Sigmoid colon (tissue), 7 donors: ENCODE data around the gene TPM4. TPM values are rescaled to one million over a fixed set of nuclear protein-coding genes. Genes with fewer than 3 reads are reported as not detected.

Experiments
- DNase-seq: peaks from one replicate; pipeline ENCODE4 v3.0.0-alpha.2; 2019
- H3K27ac ChIP-seq, 4 donors: fragments of 200-600 bp; sonication (generic); one replicate each; pipeline ENCODE4 v1.5.1; 2016 to 2019; ENCODE audit warnings: mild to moderate bottlenecking in 1 of 4
- H3K27me3 ChIP-seq, 3 donors: fragments of 200-600 bp; sonication (generic); one replicate each; pipeline ENCODE4 v1.5.1; 2019; ENCODE audit warnings: mild to moderate bottlenecking in 1 of 3
- H3K36me3 ChIP-seq, 4 donors: fragments of 200-600 bp; sonication (generic); one replicate each; pipeline ENCODE4 v1.5.1; 2016 to 2019
- H3K4me1 ChIP-seq, 4 donors: fragments of 200-600 bp; sonication (generic); one replicate each; pipeline ENCODE4 v1.5.1; 2017 to 2019
- H3K4me3 ChIP-seq, 4 donors: fragments of 200-600 bp; sonication (generic); one replicate each; pipeline ENCODE4 v1.5.1; 2017 to 2019; ENCODE audit warnings: mild to moderate bottlenecking in 2 of 4, moderate library complexity in 1 of 4
- H3K9me3 ChIP-seq, 4 donors: fragments of 200-600 bp in 3 of 4; sonication (generic) in 3 of 4; one replicate each; pipeline versions ENCODE4 v1.5.1 to v1.6.1; 2013 to 2019
- EP300 ChIP-seq, 4 donors: sonication (generic); formaldehyde crosslinking; IDR thresholded peaks; one replicate each; pipeline ENCODE4 v1.6.1; 2017; ENCODE audit warnings: antibody characterized with exemption in 4 of 4
- POLR2A ChIP-seq, 2 donors: fragments of 450-650 bp; IDR thresholded peaks; one replicate each; pipeline ENCODE4 v1.6.1; 2016; ENCODE audit warnings: antibody characterized with exemption in 2 of 2, mild to moderate bottlenecking in 2 of 2, moderate library complexity in 2 of 2
- POLR2AphosphoS5 ChIP-seq, 4 donors: sonication (generic); formaldehyde crosslinking; IDR thresholded peaks; one replicate each; pipeline ENCODE4 v1.6.1; 2017; ENCODE audit warnings: antibody characterized with exemption in 4 of 4
- WGBS, 2 donors: extraction: QIAGEN DNeasy Blood & Tissue Kit; methylation state at CpG; one replicate each; pipeline ENCODE4 v1.1.7; 2013; 5-methylcytosine and 5-hydroxymethylcytosine counted together
- intact Hi-C: fragments of 100-400 bp; cut with DNase I; formaldehyde crosslinking; loops from one replicate; pipeline ENCODE4 v1.15.1; 2023
- polyA plus RNA-seq, 3 donors: library from polyadenylated mRNA; stranded (reverse); fragments of 200-250 nt; gene quantifications; one replicate each; pipeline ENCODE4 v1.2.3, GENCODE V29; 2013
- total RNA-seq, 4 donors: library from RNA; depleted of rRNA; stranded (reverse); fragments of >200 nt; gene quantifications; one replicate each; pipeline ENCODE4 v1.1.0, GENCODE V29; 2016
- TF ChIP-seq, protein P1 (sequence below), 4 experiments: fragments of 450-650 bp in 3 of 4; fragments of 200-600 bp in 1 of 4; IDR thresholded peaks; one replicate each; pipeline ENCODE4 v1.5.1; 2016 to 2019; ENCODE audit warnings: antibody characterized with exemption in 4 of 4, mild to moderate bottlenecking in 3 of 4, moderate library complexity in 2 of 4
- donor health status: healthy with polysubstance abuse.
- donor health status: Bipolar disorder and iron deficiency.
- donor health status: healthy.

TPM4 gene
- total and polyA plus RNA-seq, 7 donors: 222 to 826 (median 374) TPM

DNA sequence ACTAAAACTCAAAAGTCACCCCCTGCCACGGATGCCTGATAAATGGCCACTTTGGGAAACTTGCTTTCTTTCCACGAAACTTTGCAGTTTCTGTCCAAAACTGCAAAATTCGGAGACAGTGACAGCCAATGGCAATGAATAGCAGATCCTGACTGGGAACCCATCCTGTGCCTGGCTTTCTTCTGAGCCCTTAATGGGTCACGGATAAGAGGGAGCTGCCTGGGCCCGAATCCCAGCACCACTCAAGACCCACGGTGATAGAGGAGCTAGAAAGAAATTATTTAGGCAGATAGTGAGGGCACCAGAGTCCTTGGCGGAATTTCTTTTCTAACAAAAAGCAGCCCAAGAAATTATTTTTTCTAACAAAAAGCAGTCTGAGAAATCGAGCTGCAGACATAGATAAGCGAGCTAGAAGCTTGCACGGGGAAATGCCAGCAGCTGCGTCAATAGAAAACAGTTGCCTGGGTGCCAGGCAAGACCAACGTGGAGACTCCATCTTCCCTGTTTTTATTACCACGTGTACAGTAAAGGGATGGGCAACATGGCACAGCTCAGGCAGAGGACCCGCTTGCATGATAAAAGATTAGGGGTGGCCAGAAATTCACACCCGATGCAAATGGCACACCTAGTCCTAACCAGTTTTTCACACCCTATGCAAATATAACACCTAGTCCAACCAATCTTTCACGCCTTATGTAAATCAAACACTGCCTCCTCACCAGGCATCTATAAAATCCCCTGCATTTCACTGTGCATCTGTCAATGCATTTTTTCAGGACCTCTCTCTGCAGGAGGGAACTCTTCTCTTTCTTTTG is 60.1 kb downstream of the TPM4 start:
- Histone ChIP-seq H3K27ac (no peak overlapping the region), H3K4me1 (no peaks in the 10 kb centered on the region), H3K27me3 (no peaks in the 10 kb centered on the region), H3K4me3 (no peak overlapping the region), H3K9me3 (no peaks in the 10 kb centered on the region), H3K36me3 (peaks cover 17 to 27% (median 19%) of the 10 kb centered on the region in 4 donors)
- WGBS, 2 donors: 40 to 70% methylated on average over 16 of the region's 16 CpGs
- no peak for TF ChIP-seq EP300 (IDR thresholded peaks at IDR 0.05)
- TF ChIP-seq POLR2AphosphoS5 (IDR thresholded peaks at IDR 0.05): no peak
- TF ChIP-seq POLR2A (IDR thresholded peaks at IDR 0.05): no peak
- no peak for DNase-seq
- intact Hi-C loops: no loop called here

DNA sequence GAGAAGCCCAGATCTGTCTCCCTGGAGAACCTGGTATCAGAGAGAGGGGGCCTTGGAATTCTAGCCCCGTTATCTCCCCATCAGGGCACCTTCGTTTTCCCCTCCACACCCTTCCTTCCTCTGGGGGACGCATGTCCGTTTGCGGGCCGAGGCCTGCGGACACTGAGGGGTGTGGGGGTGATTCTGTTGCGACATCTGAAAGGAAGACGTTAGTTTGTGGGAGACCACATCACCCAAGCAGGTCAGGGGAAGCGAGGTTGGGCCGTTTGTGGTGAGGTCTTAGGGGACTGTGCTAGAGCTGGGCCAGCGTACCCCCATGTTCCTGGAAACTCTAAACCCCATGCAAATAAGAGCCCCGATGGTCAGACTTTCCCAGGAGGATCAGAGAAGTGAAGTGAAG is 63.5 kb downstream of the TPM4 start:
- H3K27ac ChIP-seq: no peak overlapping the region
- intact Hi-C loops: no loop called here
- no peak for TF ChIP-seq POLR2A (IDR thresholded peaks at IDR 0.05)
- TF ChIP-seq, protein P1, sequence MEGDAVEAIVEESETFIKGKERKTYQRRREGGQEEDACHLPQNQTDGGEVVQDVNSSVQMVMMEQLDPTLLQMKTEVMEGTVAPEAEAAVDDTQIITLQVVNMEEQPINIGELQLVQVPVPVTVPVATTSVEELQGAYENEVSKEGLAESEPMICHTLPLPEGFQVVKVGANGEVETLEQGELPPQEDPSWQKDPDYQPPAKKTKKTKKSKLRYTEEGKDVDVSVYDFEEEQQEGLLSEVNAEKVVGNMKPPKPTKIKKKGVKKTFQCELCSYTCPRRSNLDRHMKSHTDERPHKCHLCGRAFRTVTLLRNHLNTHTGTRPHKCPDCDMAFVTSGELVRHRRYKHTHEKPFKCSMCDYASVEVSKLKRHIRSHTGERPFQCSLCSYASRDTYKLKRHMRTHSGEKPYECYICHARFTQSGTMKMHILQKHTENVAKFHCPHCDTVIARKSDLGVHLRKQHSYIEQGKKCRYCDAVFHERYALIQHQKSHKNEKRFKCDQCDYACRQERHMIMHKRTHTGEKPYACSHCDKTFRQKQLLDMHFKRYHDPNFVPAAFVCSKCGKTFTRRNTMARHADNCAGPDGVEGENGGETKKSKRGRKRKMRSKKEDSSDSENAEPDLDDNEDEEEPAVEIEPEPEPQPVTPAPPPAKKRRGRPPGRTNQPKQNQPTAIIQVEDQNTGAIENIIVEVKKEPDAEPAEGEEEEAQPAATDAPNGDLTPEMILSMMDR (IDR thresholded peaks at IDR 0.05): no peak
- TF ChIP-seq POLR2AphosphoS5 (IDR thresholded peaks at IDR 0.05): no peak
- no peak for TF ChIP-seq EP300 (IDR thresholded peaks at IDR 0.05)
- no peaks in the 10 kb centered on the region for H3K9me3 ChIP-seq
- no peaks in the 10 kb centered on the region for H3K36me3 ChIP-seq
- peaks cover 0 to 10% (median 0%) of the 10 kb centered on the region in 3 donors for H3K27me3 ChIP-seq
- no peak overlapping the region for H3K4me3 ChIP-seq
- WGBS, 2 donors: 47 to 84% methylated on average over 13 of the region's 13 CpGs
- no peaks in the 10 kb centered on the region for H3K4me1 ChIP-seq
- no peak for DNase-seq

DNA sequence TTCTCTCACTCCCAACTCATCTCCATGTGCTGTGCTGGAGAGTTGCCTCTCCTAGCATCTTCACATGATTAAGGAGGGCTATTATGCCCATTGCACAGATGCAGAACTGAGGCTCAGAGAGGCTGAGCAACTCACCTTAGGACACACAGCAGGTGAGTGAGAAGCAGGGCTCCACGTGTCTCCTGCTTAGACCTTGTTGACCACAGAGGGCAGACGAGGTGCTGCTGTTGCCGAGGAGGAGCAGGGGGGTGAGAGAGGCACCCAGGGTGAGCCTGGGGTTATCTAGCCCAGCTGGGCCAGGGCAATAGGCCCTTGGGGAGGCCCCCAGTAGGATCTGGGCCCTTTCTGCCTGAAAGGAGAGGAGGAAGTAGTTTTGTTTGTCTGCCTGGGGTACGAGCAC is 64.7 kb downstream of the TPM4 start:
- 54 to 72% methylated on average over 4 of the region's 4 CpGs for WGBS, 2 donors
- Histone ChIP-seq H3K36me3 (no peaks in the 10 kb centered on the region), H3K4me3 (no peak overlapping the region), H3K27me3 (peaks cover 0 to 10% (median 0%) of the 10 kb centered on the region in 3 donors), H3K9me3 (no peaks in the 10 kb centered on the region), H3K27ac (no peak overlapping the region), H3K4me1 (no peaks in the 10 kb centered on the region)
- DNase-seq: no peak
- TF ChIP-seq EP300 (IDR thresholded peaks at IDR 0.05) (no peak), POLR2AphosphoS5 (IDR thresholded peaks at IDR 0.05) (no peak), POLR2A (IDR thresholded peaks at IDR 0.05) (no peak)
- TF ChIP-seq, protein P1 (IDR thresholded peaks at IDR 0.05): no peak
- intact Hi-C loops: no loop called here

DNA sequence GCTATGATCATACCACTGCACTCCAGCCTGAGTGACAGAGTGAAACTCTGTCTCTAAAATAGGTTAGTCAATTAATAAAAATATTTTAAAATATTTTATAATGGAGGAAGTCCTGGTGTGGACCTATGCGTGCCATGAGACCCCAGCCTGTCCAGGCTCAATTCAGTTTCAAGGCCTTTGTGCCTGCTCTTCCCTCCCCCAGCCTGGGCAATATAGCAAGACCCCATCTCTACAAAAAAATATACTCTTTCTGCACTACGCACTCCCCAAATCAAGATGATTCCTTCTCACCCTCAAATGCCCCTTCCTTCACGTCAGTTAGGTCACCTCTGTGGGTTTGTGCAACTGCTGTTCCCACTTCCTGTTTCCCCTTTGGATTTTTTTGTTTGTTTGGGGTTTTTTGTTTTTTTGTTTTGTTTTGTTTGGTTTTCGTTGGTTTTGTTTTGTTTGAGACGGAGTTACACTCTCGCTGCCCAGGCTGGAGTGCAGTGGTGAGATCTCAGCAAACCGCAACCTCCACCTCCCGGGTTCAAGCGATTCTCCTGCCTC is 65.8 kb downstream of the TPM4 start:
- peaks cover 0 to 10% (median 0%) of the 10 kb centered on the region in 3 donors for H3K27me3 ChIP-seq
- 75 to 86% methylated on average over 9 of the region's 9 CpGs for WGBS, 2 donors
- H3K9me3 ChIP-seq: no peaks in the 10 kb centered on the region
- no peak overlapping the region for H3K27ac ChIP-seq
- TF ChIP-seq POLR2AphosphoS5 (IDR thresholded peaks at IDR 0.05): no peak
- TF ChIP-seq POLR2A (IDR thresholded peaks at IDR 0.05): no peak
- TF ChIP-seq, protein P1 (IDR thresholded peaks at IDR 0.05): no peak
- TF ChIP-seq EP300 (IDR thresholded peaks at IDR 0.05): no peak
- DNase-seq: no peak
- no peak overlapping the region for H3K4me3 ChIP-seq
- intact Hi-C loops: no loop called here
- H3K4me1 ChIP-seq: no peaks in the 10 kb centered on the region
- no peaks in the 10 kb centered on the region for H3K36me3 ChIP-seq

DNA sequence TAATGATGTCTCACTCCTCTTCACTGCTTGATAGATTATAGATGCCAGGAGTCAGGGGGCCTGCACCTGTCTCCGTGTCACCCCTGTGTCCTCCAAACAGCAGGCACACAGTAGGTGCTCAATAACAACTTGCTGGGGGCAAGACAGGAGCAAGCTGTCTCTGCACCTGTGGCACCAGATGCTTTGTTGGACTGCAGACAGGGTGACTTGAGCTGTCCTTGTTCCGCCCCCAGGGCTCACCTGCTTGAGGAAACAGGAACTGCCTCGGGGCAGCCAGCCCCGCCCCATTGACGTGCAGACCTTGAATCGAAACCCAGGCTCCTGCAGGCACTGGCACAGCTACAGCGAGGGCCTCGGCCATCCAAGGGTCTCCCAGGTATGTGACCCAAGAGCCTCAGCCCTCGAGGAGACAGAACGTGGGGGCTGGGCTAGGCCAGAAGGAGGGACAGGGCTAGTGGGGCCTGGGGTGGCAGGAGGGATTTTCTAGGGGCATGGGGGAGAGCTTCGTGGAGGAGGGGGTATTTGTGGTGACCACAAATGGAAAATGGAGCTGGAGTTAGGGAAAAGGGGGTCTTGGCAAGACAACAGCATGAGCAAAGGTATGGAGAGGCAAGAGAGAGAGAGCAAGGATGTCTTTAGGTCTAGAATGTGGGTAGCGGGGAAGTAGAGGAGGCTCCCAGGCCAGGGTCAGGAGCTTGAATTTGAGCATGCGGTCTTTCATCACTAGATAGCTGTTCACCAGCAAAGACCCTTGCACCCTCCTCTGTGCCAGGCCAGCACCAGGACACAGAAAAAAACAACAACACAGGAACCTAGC is 67.3 kb downstream of the TPM4 start, which contains the start of gene HSH2D:
Gene HSH2D (plus strand): TSS at position 287 of the 817 bp plus-strand sequence. CDS start 5,066 bp downstream, outside the sequence.
- H3K36me3 ChIP-seq: no peaks in the 10 kb centered on the region
- intact Hi-C loops: no loop called here
- H3K4me3 ChIP-seq: peak within 1 kb of the TSS in 1 of 4 donors; percentile 17
- no peaks in the 10 kb centered on the region for H3K4me1 ChIP-seq
- 13 to 19% methylated on average over 13 of the region's 13 CpGs for WGBS, 2 donors
- H3K27ac ChIP-seq: peak within 1 kb of the TSS in 1 of 4 donors; percentile 51
- DNase-seq: no peak
- H3K27me3 ChIP-seq: peaks cover 0 to 10% (median 0%) of the 10 kb centered on the region in 3 donors
- H3K9me3 ChIP-seq: no peaks in the 10 kb centered on the region
- peak in 1 of 2 donors; percentile 44 for TF ChIP-seq POLR2A (IDR thresholded peaks at IDR 0.05)
- peak in 1 of 4 donors; percentile 9 for TF ChIP-seq POLR2AphosphoS5 (IDR thresholded peaks at IDR 0.05)
- TF ChIP-seq, protein P1 (IDR thresholded peaks at IDR 0.05): no peak
- TF ChIP-seq EP300 (IDR thresholded peaks at IDR 0.05): no peak
